NCI-H1694 treated with DMSO at 0.1 percent for 48 hours (cell line): Measurements from ENCODE around the gene PTPRK.

ENCODE experiments used
- DNase-seq: peaks from one replicate; lab custom pipeline; 2025; lab: John Stamatoyannopoulos, UW

PTPRK gene

DNA sequence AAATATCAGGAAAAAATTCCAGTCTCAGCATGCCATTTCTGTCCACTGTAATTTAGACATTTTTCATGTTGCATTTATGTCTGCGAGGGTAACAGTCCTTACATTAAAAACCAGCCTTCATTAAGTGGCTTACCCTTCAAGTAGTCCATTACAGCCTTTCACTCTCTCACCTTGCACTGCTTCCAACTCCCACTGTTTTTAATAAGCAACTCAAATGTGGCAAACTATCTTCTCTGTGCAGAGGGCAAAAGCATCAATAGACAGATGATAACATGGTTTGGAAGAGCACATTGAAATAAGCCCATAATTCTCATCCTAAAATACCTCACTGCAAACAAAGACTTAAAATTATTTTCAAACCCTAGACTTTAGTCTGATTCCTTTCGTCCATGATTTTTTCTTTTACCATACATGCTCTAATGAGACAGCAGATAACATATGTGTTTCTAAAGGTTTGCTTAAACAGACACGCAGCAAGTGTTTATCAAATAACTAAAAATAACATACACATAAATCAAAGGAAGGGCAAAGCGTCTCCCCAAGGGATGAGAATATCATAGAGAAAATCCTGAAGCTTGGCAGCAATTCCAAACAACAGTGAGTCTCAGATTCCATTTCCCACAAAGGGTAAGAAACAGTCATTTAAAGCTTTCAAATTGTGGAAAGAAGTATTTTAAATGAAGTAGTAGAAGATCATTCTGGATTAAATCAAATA, 130.4 kb downstream of the PTPRK start:
- DNase-seq = no peak

GRCh38 chr6:128388380-128388779, 132.0 kb downstream of the PTPRK start:
- no peak for DNase-seq

GRCh38 chr6:128380891-128381290, 139.5 kb downstream of the PTPRK start:
- DNase-seq = no peak

DNA sequence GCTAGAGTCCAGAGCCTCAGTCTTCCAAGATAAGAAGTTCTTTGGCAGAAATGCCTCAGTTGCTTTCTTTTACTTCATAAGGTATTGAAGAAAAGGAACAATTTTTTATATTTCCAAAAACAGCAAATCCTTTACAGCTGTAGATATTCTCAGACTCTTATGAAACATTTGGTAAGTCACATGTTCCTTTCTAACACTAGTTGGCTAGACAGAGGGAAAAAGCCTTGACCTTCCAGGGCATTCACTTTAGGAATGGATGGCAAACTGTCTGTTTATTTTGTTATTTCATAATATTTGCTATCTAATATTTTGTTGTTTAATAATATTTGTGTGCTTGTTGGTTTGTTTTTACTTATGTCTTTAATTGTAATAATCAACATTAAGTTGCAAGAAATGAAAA, 140.8 kb downstream of the PTPRK start:
- DNase-seq = no peak

DNA sequence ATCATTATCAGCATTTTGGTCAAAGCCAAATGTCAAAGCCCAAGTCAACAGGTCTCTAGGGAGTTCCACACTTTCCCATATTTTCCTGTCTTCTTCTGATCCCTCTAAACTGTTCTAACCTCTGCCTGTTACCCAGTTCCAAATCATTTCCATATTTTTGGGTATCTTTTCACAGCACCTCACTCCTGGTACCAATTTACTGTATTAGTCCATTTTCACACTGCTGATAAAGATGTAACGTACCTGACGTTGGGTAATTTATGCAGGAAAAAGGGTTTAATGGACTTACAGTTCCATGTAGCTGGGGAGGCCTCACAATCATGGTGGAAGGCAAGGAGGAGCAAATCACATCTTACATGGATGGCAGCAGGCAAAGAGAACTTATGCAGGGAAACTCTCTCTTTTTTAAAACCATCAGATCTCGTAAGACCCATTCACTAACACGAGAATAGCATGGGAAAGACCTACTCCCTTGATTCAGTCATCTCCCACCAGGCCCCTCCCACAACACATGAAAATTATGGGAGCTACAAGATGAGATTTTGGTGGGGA, 143.4 kb downstream of the PTPRK start:
- no peak for DNase-seq

GRCh38 chr6:128371136-128371535, 149.3 kb downstream of the PTPRK start:
- DNase-seq = no peak

DNA sequence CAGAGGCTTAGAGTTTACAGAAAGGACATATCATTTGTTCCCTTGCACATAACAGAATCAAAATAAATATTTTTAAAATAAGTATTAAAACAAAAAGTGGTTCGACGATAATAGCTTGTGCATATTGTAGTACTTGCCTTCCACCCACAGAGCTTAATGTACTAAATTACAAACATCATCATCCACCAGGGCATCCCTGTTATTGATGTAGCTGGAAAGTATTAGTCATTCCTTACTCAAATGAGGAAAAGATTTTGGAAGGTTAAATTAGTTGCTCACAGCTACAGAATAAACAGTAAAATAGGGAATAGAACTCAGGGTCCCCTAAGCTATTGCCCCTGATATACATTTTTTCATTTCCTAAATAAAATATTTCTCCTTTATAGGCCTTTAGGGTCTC, 150.3 kb downstream of the PTPRK start:
- DNase-seq = no peak

DNA sequence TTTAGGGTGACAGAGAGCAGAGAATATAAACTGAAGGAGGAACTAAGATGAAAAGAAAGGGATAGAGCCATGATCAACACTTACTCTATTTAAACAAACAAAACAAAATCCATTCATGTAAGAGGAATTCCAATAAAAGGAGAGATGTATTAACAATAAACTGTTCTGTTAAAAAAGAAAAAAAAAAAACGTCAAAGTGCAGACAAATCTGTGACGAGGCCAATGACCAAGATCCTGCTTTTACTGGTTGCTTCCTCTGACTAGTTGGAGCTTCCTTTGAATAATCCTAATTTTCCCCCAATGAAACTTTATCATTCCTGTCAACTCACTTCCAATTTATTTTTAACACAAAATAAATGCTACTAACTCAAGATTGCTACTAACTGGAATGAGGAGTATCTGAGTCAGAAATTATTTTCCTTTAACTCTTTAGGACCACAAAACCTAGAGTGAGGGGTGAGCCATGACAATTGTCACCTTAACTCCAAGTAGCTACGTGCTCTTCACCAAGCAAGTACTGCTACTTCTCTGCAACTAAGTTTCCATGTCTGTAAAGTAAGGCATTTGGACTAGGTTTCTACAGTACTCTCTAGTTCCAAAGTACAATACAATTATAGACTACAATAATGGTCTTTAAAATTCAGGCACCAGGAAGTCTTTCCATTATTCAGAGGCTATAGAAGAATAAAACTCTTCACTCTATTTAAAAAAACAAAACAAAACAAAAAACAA, 152.0 kb downstream of the PTPRK start:
- no peak for DNase-seq

DNA sequence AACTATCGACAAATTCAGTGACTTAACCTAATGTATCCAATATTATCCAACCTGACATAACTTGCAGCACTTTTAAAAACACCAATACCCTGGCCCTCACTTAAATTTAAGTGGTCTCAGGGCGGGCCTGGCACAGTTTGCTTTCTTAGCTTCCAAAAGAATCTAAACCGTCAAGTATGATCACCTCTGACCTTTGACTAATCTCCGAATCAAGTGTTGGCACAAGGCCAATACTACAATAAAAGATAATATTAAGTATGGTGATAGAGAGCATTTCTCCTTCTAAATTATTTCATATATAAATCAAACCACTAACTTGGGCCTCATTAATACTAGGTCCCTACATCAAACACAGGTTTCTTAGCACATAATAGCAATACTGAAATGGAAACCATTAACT, 153.0 kb downstream of the PTPRK start:
- no peak for DNase-seq

GRCh38 chr6:128365520-128366160, 154.8 kb downstream of the PTPRK start:
- no peak for DNase-seq

GRCh38 chr6:128364766-128365519, 155.5 kb downstream of the PTPRK start:
- no peak for DNase-seq

GRCh38 chr6:128363020-128363813, 157.2 kb downstream of the PTPRK start:
- no peak for DNase-seq

DNA sequence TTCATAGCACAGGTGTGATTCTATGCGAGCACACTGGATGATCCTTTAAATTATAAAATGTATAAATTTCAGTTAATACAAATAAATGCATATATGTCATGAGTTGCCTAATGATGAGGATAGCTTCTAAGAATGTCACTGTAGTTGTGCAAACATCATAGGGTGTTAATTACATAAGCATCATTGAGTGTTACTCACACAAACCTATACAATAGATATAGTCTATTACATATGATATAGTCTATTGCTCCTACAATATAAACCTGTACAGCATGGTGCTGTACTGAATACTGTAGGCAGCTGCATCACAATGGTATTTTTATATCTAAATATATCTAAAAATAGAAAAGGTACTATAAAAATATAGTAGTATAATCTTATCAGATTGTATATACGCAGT, 159.0 kb downstream of the PTPRK start:
- no peak for DNase-seq

DNA sequence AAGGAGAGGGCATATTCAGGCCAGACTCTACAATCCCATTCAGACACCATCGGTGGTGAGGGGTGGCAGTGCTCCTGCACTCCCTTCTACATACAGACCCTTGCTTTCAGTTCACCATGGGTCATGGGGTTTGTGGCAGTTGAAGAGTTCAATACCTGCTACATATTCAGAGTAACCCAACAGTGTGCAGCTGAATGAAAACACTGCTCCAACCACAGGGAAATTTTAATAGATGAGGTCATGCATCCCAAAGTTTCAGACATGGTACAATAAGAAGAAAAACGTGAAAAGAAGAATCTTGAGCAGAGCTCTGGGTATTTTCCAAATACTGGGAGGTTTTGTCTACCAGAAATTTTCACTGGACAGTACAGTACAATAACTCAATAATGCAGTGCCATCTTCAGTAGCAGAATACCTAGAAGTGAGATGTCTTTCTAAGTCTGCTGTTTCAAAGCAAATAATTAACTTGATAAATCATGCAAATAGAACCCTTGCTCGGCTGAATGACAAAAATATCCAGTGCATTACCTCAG, 162.1 kb downstream of the PTPRK start:
- no peak for DNase-seq

- no peak for DNase-seq
Measured at GRCh38 chr6:128357392-128358130, 162.8 kb downstream of the PTPRK start.

GRCh38 chr6:128352366-128352765, 168.0 kb downstream of the PTPRK start:
- no peak for DNase-seq

- DNase-seq = no peak
Measured at GRCh38 chr6:128351255-128351514, 169.2 kb downstream of the PTPRK start.

GRCh38 chr6:128350416-128351254, 169.8 kb downstream of the PTPRK start:
- DNase-seq = no peak

- DNase-seq = no peak
Measured at GRCh38 chr6:128347123-128347522, 173.3 kb downstream of the PTPRK start.

- no peak for DNase-seq
Measured at GRCh38 chr6:128346569-128346968, 173.8 kb downstream of the PTPRK start.
